ENCODE data around the gene GOSR2. TPM values are rescaled to one million over a fixed set of nuclear protein-coding genes. Genes with fewer than 3 reads are reported as not detected.
"Not testable (repeated sequence)": the region's sequence is repeated elsewhere in the genome, so short reads cannot be mapped to it uniquely, and the experiment has no call there.

Gene GOSR2
- polyA plus RNA-seq, 12 donors = 25.5 to 42.6 (median 34.8) TPM; not detected in 1

DNA sequence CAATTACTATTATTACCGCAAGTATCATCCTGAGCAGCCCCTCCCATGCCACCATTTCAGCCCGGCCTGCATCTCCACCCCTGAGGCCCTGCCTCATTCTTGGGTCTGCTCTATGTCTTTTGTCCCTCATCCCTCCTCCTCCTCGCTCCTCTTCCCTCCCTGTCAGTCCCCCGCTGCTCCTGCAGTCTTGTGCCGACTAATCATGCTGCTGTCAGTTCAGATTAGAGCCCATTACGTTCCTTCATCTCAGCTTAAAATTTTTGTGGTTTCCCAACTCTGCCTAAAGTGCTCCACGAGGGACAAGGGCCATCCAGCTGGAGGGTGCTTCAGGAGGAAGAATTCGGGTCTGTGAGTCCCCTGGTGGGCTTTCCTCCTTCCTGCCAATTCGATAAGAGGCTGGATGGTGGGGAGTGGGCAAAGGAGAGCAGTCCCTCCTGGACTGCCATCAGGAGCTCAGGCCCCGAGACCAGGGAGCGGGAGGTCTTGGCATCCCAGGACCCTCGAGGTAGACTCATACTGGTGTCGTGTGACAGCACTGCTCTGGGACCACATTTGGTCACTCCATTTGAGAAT is 32.9 kb upstream of the GOSR2 start:
- DNase-seq = no peak

DNA sequence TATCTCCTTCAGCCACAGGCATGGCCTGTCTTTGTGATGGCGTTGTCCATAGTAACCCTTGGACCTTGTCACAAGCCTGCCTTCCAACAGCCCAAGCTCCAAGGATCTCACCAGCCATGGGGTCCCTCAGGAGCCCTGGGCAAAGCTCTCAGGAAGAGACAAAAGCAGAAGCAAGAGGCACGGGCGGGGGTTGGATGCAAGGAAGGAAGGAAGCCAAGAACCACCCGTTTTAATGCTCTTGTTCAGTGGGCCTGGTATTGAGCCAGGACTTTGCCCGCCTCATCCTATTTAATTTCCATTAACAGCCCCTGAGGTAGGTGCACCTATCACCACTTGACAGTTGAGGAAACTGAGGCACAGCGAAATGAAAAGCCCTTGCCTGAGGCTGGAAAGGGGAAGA is 32.3 kb upstream of the GOSR2 start:
- DNase-seq = no peak

DNA sequence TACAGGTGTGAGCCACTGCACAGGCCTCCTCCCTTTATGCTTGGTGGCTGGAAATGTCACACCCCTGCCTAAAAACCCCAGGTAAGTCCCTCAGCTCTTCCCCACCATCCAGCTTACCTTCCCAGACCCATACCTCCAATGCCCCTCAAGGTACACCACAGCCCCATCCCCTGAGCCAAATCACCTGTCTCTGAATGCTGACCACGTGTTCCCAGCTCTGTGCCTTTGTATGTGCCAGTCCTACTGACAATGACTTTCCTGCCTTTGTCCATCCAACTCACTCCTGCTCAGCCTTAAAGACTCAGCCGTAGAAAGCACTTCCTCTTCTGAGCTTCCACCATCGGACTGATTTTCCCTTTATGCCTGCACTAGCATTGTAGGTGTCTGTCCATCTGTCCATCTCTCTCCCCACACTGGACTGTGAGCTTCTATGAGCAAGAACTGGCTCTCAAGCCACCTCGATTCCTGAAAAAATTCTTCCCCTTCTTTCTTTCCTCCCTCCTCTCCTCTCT is 30.7 kb upstream of the GOSR2 start:
- no peak for DNase-seq

DNA sequence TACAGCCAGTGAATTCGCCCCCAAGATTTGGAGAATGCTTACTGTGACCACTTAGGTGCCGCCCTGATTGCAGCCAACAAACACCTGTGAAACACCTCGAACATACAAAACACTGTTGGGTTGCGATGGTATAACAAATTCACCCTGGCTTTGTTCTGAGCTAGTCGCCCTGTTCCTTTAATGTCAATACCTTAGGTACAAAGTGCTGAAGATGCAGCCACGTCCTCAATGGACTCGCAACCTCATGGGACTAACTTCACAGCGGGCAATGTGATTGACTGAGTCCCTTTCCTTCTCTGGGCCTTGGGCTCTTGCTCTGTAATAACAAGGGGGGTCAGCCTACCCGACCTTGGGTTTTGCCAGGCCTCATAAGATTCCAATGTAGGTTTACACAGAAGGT is 28.9 kb upstream of the GOSR2 start:
- no peak for DNase-seq

GRCh38 chr17:46894476-46895151 is 28.3 kb upstream of the GOSR2 start:
- DNase-seq = no peak

DNA sequence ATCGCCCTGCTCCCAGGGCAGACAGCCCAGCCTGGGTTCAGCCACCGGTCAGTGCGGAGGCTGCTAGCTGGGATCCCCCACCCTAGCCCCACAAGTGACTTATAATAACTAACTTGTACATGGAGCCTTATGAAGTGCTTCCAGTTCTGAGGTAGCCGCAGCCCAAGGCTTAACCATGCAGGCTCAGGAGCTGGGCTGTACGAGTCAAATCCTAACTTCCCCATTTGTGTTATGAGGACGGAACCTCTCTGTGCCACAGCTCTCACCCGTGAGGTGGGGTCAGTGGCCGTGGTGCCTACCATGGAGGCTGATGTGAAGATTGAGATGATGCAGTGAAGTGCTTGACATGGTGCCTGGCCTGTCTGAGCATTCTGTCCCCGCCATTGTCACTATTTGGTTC is 27.8 kb upstream of the GOSR2 start:
- DNase-seq = no peak

DNA sequence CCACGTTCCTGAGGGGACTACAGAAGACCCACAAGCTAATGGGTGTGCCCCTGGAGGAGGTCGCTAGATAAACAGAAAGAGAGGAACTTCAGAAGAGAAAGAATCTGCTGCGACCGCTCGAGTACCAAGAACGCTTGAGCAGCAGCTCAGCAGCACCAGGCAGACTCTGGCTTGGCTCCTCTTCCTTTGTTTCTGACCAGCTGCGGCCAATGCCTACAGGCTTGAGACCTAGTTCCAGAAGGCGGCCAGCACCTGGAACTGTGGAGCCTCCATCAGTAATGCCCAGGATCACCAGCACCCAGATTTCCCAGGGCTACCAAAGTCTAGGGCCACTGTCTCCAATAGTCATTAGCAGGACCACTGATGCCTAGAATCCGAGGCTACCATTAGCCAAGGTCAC is 26.0 kb upstream of the GOSR2 start:
- no peak for DNase-seq

DNA sequence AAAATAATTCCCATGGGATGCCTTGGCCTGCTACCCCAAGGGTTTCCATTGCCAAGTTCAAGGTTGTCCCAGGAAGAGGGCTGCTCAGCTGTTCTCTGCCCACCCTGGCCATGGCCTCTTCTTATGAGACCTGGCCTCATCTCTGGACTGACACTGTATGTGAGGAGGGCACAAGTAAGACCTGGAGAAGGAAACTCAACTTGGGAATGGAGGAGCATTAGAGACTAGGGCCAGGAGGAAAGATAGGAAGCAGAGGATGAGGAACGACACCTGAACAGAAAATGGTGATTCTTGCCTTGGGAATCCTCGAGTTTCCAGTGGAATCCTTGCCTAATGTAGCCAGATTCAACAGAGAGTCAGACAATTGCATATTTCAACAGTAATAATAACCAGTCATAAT is 24.6 kb upstream of the GOSR2 start:
- no peak for DNase-seq

DNA sequence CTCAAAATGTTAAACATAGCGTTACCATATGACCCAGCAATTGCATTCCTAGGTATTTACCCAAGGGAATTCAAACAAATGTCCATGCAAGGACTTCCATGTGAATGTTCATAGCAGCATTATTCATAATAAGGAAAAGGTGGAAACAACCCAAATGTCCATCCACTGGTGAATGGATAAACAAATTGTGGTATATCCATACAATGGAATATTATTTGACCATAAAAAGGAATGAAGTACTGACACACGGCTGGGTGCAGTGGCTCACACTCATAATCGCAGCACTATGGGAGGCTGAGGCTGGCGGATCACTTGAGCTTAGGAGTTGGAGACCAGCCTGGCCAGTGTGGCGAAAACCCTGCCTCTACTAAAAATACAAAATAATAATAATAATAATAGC is 24.1 kb upstream of the GOSR2 start:
- no peak for DNase-seq

DNA sequence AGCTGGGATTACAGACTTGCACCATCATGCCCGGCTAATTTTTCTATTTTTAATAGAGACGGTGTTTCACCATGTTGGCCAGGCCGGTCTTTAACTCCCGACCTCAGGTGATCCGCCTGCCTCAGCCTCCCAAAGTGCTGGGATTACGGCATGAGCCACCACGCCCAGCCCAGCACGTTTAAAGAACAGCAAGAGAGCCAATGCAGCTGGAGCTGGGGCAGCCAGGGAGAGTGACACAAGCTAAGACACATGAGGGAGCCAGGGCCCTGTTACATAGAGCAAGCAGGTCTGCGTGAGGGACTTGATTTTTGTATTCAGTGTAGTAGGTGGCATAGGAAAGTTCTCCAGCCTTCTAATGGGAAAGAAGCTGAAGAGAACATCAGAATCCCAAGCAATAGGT is 21.7 kb upstream of the GOSR2 start:
- DNase-seq = no peak

- DNase-seq = no peak
Observed at GRCh38 chr17:46903762-46904672, 18.9 kb upstream of the GOSR2 start.

DNA sequence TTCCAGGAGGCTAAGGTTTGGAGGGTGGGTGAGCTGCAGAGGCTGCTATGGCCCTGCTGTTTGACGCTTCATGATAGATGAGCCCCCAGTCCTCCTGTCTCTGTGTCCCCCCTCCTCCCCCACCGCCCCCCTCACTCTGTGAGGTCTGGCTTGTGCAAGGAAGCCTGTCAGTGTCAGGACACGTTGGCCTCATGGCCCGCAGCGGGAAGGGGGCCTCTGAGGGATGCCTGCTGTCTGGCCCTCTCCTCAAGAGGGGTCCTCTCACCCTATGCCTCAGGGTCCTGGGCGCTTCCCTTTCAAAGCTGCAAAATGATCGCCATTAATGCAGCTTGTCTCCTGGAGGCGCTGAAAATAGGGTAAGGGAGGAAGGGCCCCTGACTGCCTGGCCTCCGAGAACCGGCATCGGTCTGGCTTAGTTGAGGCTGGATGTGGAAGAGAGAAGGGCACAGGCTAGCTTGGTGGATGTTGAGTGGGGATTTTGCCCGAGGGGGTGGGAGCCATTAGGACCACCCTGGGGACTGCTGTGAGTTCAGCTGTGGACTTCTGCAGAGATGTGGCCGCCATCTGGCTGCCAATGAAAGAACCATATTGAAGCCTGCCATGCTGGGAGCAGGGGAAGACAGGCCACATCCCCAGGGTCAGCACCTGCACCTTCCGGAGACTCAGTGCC is 14.8 kb upstream of the GOSR2 start:
- DNase-seq = no peak

DNA sequence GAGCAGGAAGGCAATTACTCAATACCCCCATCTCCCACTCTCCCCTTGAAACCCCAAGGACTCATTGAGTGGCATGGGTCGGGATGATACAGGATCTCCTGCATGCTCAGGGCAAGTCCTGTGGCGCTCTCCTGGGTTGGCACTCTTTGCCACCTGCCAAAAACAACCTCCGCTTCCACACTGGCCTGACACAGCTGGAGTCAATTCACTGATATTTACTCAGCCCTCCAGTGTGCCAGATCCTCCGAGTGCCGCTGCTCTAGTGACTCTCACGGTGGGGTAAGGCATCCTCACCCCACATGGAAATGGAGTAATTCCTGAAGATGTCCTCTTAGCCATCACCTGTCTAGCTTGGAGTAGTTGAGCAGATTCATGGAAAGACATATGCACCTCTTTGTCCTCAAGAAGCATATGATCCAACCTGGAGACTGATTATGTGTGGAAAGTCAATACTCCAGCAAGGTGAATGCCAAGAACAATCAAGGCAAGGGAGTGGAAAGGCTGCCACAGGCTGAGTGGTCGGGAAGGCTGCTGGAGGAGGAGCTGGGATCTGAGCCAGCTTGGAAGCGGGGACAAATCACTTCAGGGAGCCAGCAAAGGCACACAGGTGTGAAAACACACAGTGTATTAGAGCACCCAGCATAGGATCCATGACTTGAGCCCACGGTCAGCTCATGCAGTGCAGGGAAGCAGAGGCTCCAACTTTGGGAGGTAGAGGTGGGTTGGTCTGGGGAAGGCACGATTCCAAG is 12.6 kb upstream of the GOSR2 start:
- no peak for DNase-seq

DNA sequence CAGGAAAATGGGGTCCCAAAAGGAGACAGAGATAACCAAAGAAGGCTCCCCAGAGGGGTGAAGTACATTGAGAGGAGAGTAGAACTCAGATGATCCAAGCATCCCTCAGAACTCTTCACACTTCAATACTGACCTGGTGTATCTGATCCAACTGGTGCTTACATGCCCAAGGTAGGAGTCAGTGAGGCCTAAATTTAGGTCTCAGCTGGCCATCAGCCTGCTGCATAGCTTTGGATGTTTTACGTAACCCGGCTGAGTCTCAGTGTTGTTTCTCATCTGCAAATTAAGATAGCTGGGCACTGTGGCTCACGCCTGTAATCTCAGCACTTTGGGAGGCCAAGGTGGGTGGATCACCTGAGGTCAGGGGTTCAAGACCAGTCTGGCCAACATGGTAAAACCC is 11.6 kb upstream of the GOSR2 start:
- DNase-seq = no peak

GRCh38 chr17:46915596-46915995 is 7.4 kb upstream of the GOSR2 start:
- DNase-seq = no peak

DNA sequence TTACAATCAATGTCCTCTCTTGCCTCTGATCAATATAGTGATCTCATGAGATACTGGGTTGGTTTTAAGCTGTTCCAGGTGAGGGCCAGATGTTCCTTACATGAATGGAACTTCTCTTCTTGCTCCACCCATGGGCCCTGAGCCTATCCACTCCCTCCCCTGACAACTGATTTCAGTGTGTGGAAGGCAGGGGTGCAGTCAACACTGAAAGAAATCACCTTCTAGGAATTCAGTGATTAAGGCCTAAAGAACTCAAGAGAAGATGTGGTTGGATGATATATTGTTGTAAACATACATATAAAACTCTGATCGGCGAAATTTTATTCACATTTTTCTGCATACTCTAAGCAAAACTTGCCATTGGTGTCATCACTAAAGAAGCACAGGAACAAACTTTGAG is 6.7 kb upstream of the GOSR2 start:
- no peak for DNase-seq

- no peak for DNase-seq
Observed at GRCh38 chr17:46916623-46917022, 6.3 kb upstream of the GOSR2 start.

GRCh38 chr17:46917041-46917440 is 5.9 kb upstream of the GOSR2 start:
- DNase-seq = no peak

DNA sequence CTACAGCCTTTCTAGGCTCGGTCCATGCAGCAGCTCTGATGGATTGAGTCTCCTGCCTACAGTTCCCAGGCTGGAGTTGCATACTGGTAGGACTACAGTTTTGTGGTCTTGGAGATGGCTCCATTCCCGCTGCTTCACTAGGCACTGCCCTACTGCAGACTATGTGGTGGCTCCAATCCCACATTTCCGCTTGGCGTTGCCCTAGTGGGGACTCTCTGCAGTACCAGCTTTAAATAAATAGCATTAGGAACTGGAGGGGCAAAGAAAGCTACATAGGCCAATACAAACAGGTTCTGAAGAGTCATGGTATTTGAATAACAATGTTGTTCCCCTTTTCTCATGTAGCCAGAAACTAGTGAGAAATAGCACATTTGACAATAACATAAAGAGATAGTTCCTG is 5.4 kb upstream of the GOSR2 start:
- DNase-seq = no peak

- DNase-seq = not testable (repeated sequence)
Observed at GRCh38 chr17:46921962-46922361, 998 bp upstream of the GOSR2 start.

GRCh38 chr17:46922487-46922803 is 515 bp upstream of the GOSR2 start:
- no peak for DNase-seq

Measured in muscle of arm (tissue), 12 donors.